HPDE6-E6E7 (cell line): ENCODE results near the gene ATG4D.
"Not testable (repeated sequence)": the region's sequence is repeated elsewhere in the genome, so short reads cannot be mapped to it uniquely, and the experiment has no call there.

Source experiments
- DNase-seq: peaks from one replicate; pipeline ENCODE4 v3.0.0; 2011; ENCODE audit warnings: missing footprints; ENCODE audit errors: extremely low spot score

Gene ATG4D

GRCh38 chr19:10519421-10519820 lies 24.3 kb upstream of the ATG4D start:
- no peak for DNase-seq

GRCh38 chr19:10520652-10521318 lies 22.9 kb upstream of the ATG4D start:
- DNase-seq: peak; percentile 98

DNA sequence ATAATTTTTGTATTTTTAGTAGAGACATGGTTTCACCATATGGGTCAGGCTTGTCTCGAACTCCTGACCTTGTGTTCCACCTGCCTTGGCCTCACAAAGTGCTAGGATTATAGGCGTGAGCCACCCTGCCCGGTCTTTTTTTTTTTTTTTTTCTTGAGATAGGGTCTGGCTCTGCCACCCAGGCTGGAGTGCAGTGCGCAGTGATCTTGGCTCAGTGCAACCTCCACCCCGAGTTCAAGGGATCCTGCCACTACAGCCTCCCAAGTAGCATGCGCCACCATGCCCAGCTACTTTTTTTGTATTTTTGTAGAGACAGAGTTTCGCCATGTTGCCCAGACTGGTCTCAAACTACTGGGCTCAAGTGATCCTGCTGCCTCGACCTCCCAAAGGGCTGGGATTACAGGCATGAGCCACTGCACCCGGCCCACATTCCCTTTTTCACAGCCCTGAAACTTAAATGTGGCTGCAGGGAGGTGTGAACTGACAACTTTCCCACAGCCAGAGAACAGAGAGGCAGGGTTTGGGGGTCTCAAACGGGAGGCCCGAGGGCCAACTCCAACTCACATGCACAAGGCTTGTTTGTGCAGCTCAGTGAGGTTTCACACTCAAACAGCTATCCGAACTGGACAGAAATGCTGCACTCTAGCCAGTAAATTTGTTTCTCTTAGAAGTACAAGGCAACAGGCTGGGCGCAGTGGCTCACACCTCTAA lies 22.1 kb upstream of the ATG4D start:
- DNase-seq: no peak

GRCh38 chr19:10523135-10523636 lies 20.5 kb upstream of the ATG4D start:
- DNase-seq: no peak

DNA sequence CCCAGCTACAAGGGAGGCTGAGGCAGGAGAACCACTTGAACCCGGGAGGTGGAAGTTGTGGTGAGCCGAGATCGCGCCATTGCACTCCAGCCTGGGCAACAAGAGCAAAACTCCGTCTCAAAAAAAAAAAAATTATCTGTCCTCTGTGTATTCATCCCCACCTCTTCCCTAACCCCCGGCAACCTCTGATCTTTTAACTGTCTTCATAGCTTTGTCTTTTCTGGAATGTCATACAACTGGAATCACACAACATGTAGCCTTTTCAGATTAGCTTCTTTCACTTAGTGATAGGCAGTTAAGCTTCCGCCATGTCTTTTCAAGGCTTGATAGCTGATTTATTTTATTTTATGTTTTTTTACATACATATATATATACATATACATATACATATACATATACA lies 18.1 kb upstream of the ATG4D start:
- no peak for DNase-seq

GRCh38 chr19:10526887-10527286 lies 16.8 kb upstream of the ATG4D start:
- not testable (repeated sequence) for DNase-seq

- DNase-seq: no peak
These were observed 11.2 kb upstream of the ATG4D start for GRCh38 chr19:10532457-10532856.

DNA sequence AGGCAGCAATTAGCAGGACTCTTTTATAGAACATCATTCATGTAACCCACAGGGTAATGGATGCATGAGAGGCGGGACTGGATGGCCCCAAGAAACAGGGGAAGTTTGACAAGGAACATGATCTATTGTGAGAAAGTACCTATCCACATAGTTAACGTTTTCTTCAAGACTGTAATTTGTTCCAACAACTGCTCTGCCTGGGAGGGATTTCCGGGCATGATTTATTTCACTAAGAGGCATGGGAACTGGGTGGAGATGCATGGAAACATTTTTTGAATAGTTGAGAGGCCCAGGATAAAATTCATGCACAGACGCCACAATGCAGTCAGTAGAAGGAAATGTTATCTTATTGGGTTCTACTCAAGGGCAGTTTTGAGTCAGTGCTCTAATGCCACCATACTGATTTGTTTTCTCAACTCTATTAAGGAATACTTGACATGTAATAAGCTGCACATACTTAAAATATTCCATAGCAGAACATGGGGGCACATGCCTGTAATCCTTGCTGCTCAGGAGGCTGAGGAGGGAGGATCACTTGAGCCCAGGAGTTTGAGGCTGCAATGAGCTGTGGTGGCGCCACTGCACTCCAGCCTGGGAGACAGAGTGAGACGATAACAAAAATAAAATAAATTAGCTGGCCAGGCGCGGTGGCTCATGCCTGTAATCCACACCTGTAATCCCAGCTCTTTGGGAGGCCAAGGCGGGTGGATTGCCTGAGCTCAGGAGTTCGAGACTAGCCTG lies 9.9 kb upstream of the ATG4D start:
- no peak for DNase-seq

DNA sequence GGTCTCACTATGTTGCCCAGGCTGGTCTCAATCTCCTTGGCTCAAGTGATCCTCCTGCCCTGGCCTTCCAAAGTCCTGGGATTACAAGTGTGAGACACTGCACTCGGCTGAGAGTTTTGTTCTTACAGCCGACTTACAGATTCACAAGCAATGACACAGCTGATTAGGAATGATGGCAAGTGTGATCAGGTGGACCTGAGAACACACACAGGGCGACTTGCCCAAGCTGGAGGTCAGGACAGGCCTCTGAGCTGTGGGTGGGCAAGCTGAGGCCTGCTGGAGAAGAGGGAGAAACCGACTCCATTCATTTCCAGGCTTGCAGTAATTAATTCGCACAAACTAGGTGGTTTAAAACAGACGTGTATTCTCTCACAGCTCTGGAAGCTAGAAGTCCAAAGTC lies 8.1 kb upstream of the ATG4D start:
- DNase-seq: peak; percentile 87

DNA sequence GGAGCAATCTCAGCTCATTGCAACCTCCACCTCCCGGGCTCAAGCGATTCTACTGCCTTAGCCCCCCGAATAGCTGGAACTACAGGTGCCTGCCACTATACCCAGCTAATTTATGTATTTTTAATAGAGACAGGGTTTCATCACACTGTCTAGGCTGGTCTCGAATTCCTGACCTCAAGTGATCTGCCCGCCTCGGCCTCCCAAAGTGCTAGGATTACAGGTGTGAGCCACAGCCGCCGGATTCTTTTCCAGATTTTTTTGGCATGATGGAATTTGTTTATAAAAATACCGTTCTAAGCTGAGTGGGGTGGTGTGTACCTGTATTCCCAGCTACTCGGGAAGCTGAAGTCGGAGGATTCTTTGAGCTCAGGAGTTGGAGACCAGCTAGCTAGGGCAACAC lies 6.0 kb upstream of the ATG4D start:
- no peak for DNase-seq

DNA sequence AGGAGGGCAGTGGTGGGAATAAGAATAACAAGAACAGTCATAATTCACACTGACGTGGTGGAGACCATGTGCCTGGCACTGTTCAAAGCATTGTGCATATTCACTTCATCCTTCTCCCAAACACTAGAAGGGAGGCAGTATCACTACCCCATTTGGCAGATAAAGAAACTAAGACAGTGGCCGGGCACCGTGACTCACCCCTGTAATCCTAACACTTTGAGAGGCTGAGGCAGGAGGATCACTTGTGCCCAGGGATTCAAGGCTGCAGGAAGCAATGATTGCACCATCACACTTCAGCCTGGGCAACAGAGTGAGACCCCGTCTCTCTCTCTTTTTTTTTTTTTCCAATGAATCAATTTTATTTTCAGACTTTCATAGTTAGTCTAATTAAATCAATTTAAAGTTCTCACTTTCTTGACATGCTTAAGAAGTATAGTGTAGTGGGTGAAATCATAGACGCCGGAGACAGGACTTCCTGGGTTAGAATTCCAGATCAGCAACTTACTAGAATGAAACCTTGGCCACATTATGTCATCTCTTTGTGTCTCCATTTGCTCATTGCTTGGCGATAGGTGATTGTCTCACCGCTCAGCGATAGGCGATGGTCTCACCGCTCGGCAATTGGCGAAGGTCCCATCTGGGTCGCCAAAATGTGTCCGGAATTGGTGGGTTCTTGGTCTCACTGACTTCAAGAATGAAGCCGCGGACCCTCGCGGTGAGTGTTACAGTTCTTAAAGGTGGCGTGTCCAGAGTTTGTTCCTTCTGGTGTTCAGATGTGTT lies 5.3 kb upstream of the ATG4D start:
- no peak for DNase-seq

GRCh38 chr19:10539016-10539415 lies 4.7 kb upstream of the ATG4D start:
- not testable (repeated sequence) for DNase-seq

- no peak for DNase-seq
These were observed 665 bp upstream of the ATG4D start for GRCh38 chr19:10543059-10543419.

GRCh38 chr19:10544242-10544752 lies 593 bp downstream of the ATG4D start:
- no peak for DNase-seq

GRCh38 chr19:10544753-10545251 lies 1.1 kb downstream of the ATG4D start:
- no peak for DNase-seq

DNA sequence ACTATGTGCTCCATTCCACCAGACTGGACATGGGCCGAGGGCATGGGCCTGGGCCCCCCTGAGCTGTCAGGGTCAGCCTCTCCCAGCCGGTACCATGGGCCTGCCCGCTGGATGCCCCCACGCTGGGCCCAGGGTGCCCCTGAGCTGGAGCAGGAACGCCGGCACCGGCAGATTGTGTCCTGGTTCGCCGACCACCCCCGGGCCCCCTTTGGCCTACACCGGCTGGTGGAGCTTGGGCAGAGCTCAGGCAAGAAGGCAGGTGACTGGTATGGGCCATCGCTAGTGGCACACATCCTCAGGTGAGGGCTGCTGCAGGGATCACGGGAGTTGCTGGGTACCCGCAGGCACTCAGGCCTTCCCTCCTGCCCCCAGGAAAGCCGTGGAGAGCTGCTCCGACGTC lies 3.1 kb downstream of the ATG4D start:
- DNase-seq: no peak

- no peak for DNase-seq
These were observed 5.1 kb downstream of the ATG4D start for GRCh38 chr19:10548746-10549276.

DNA sequence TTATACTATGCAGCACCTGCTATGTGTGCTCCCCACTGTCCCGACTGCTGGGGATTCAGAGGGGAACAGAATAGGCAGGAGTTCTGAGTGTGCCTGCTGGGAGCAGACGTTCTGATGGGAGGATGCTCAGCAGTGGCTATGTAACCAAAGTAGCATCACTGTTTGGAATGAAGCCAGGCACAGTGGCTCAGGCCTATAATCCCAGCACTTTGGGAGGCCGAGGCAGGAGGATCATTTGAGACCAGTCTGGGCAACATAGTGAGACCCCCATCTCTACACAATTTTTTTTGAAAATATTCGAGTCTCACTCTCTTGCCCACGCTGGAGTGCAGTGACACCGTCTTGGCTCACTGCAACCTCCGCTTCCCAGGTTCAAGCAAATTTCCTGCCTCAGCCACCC lies 6.0 kb downstream of the ATG4D start:
- DNase-seq: no peak

DNA sequence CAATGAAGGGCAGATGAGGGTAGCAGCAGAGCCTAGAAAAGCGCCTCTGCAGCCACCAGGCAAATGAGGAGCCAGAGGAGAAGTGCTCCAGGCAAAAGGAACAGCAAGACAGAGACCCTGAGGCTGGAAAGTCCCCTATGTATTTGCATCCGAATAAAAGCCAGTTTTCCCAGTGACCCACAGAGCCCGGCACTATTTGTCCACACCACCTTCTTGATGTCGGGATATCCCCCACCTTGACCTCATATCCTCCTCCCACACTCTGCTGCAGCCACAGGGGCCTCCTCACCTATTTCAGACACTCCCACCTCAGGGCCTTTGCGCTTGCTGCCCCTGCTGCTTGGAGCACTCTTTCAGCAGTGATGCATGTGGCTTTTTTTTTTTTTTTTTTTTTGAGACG lies 6.6 kb downstream of the ATG4D start:
- no peak for DNase-seq

GRCh38 chr19:10551006-10551405 lies 7.3 kb downstream of the ATG4D start:
- DNase-seq: not testable (repeated sequence)

DNA sequence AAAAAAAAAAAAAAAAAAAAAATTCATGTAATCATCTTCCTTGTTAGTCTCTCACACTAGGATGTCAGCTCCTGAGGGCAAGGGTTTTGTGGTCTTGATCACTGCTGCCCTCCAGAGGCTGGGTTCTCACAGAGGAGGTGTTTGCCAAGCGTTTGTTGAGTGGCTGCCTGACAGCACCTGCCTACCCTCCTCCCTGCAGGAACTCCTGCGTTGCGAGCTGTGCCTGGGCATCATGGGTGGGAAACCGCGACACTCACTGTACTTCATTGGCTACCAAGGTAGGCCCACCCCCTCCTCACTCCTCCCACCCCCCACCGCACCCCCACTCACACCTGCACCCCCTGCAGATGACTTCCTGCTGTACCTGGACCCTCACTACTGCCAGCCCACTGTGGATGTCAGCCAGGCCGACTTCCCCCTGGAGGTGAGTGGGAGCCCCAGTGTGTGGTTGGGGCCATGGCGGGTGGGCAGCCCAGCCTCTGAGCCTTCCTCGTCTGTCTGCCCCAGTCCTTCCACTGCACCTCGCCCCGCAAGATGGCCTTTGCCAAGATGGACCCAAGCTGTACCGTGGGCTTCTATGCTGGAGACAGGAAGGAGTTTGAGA lies 8.1 kb downstream of the ATG4D start:
- no peak for DNase-seq
